HG03159 (cell line): ENCODE data around the gene CAMK1G.

Experiments used
- ATAC-seq: cut with Tn5 transposase; IDR thresholded peaks from one replicate; pipeline ENCODE4 v1.9.1; 2021; ENCODE audit warnings: mild to moderate bottlenecking, moderate library complexity; ENCODE audit not compliant: unreplicated experiment

CAMK1G gene

DNA sequence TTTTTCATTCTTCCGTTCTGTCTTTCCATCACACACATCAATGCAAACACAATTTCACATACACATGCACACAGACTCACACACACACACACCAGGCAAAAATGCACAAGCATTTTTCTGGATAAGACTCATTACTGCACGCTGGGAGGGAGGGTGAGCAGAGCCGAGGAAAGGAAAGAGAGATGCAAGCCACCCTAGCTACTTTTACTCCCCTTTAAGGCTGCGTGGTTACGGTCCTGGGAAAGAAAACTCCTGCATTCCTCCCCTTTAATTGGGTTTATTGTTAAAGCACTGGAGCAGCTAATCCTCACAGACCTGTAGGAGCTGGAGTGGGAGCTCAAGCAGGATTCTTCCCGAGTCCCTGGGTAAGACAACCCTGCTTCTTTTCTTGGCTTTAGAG lies at the start of gene CAMK1G:
Gene CAMK1G, plus strand, starts transcription at position 307 of the 400 bp plus-strand sequence. CDS start 11,270 bp downstream, outside the sequence.
- ATAC-seq = no peak

DNA sequence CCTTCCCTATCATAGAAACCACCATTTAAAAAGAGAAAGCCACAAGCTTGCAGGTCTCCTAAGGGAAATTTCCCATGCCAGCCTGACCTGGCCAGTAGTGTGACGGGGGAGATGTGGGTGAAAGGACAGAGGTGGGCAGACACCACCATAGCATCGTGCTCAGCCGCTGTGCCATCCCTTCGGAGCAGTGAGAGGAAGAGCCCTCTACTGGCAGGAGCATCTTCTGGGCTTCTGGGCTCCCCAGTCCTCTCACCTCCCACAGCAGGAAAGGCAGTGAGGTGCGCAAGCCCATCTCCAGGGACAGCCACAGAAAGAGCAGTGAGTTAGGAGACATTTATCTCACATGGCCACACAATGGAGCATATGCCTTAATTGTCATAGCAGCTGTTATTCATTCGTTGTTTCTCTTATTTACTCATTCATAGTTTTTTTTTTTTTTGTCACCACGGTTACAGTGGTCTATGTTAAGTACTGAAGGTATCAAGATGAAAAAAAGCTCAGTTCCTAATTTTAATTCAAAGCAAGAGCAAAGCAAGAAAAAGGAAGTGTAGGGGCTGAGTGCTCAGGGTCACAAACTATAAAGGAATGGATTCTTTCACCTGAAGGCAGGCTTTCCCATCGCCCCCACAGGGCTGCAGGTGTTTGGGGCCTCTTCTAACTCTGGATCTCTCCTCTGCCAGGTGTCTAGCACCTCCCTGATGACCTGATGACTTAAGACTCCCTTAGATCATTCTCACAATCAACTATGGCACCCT lies 48.8 kb upstream of the CAMK1G start:
- no peak for ATAC-seq

DNA sequence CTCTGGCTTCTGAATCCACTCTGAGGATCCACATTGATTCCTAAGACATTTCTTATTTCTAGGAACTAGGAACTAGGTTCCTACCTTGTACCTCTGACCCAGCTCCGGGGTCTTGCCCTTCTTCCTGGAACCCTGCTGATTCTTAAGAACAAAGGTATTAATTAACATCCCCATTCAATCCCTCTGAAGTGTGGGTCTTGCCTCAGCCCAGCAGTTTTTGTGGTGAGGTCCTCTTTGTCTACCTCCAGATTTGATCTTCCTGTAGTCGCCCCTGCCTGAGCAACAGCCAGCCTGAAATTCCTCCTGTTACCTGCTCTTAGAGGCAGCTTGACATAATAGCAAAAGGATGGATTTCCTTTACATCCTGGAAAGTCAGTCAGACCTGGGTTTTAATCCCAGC lies 46.7 kb upstream of the CAMK1G start:
- no peak for ATAC-seq

DNA sequence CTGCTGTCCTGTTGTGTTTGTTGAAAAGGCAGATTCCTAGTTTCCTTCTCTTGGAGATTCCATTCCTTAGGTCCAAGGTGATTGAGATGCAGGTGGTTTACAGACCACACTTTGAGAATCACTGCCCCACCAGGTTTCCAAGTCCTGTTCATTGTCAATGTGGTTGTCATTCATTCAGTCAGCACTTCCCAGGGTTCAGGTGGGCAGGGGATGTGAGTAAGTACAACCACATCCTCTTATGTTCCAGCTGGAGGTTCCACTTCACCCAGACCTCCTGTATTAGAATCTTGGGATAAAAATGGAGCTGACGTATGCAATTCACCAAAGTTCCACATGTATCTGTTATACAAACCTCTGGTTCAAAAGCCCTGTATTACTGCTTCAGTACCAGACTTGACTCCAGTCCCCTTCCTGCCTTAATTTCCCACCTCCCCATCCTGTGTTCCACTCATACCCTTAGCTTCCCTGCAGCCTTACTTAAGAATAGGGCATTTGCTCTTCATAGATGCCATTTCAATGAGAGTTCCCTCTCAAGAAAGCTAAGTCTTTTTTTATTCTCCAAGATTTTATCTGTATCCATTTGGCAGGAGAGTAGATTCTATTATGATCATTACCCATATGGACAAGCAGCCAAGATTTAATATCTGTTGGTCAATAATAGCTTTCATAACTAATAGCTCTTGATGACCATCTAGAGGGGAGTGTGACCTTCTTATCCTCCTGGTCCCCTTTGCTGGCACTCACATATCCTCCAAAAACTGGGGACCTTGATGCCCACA lies 46.0 kb upstream of the CAMK1G start:
- ATAC-seq = no peak

DNA sequence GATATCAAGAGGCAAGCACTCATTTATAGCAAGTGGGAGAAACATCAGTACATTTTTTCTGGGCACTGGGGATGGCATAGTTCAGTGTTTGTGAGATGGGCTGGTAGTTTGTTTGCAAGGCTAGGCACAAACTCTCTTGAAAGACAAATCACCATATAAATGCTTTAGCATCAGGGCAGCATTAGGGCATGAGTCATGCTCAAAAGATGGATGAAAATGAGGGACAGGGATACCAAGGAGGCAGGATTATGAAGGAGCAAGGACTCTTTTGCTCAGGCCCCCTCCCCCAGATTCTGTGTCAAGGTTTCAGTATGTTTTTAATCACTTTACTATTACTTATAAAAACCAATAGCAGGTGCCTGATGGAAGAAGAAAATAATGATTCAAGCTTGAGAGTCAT lies 43.9 kb upstream of the CAMK1G start:
- ATAC-seq = no peak

DNA sequence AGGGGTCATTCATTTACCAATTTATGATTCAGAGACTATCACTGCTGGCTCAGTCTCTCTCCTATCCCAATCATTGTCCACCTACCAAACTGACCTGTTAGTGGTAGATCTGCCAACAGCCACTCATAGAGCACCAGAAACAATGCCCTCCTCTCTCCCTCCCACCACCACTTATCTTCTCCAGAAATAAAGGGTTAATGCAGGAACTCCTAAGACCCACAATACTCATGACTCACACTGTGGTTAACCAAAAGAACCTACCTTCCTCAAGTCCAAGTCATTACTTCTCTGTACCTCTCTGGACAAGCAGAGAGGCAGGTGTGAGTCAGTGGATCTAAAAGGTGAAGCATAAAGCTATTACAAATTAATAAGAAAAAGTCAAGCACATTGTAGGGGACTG lies 40.9 kb upstream of the CAMK1G start:
- ATAC-seq = no peak

DNA sequence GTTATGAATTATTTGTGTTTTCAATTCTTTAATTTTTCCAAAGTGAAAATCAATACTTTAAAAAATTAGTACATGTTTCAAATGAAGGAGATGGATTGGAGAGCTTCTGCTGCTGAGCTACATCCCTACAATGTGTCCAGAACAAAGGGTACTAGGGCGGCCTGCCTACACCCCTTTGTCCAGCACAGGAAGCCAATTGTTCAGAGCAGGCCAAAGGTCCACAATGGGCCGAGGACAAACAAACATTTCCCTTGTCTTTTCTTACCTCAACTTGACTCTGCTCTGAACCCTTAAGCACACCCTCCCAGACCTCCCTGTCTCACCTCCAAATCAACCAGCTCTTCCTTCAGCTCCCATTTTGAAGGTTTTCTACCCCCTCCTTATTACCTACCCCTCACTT lies 39.4 kb upstream of the CAMK1G start:
- no peak for ATAC-seq

DNA sequence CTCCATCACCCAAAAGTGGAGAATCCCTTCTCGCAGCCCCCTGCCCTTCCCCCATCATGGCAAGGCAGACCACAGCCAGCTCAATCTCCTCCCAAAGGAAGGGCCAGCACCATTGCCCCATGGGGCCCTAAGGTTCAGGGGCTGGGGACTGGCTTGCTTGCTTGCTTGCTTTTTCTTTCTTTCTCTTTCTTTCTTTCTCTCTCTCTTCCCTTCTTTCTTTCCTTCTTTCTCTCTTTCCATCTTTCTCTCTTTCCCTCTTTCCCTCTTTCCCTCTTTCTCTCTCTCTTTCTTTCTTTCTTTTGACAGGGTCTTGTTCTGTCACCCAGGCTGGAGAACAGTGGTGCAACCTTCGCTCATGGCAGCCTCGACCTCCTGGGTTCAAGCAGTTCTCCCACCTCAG lies 38.1 kb upstream of the CAMK1G start:
- ATAC-seq = no peak

DNA sequence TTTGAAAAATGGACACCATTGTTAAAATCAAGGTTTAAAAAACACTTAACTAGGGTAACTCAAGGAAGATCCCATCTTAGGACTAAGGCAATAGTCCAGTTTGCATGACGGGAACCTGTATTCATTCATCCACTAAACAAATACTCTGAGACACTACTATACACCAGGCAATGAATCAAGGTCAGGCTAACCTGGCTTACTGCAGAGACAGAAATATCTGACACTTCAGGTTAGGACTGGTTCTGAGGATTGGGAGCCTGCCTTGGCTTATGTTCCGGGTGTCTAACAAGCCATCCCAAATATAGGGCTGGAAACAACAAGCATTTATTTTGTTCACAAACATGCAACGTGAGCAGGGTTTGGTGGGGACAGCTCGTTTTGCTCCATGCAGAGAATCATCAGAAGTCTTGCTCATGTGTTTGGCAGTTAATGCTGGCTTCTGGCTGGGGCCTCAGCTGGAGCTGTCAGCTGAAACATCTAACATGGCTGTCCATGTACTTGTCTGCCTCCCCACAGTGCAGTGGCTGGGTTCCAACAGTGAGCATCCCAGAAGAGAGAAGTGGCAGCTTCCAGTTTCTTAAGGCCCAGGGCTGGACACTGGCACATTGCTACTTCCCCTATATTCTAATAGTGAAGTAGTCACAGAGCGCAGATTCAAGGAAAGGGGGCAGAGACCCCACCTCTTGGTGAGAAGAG lies 37.0 kb upstream of the CAMK1G start:
- no peak for ATAC-seq

DNA sequence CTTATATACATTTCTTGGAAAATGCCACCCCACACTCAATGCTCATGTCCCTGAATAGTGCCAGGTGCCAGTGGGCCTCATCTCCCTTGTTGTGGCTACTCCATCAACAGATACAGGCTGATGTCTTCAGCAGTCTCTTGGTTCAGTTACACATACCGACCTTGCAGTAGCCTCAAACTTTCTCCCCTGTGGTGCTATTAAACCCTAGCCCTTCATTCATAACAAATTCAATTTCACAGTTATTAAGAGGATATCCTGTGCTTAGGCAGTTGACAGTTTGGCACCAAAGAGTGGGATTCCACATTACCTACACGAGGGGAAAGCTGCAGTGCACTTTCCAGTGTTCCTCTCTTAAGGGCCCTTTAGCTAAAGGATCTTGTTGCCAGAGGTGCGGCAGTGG lies 35.9 kb upstream of the CAMK1G start:
- no peak for ATAC-seq

DNA sequence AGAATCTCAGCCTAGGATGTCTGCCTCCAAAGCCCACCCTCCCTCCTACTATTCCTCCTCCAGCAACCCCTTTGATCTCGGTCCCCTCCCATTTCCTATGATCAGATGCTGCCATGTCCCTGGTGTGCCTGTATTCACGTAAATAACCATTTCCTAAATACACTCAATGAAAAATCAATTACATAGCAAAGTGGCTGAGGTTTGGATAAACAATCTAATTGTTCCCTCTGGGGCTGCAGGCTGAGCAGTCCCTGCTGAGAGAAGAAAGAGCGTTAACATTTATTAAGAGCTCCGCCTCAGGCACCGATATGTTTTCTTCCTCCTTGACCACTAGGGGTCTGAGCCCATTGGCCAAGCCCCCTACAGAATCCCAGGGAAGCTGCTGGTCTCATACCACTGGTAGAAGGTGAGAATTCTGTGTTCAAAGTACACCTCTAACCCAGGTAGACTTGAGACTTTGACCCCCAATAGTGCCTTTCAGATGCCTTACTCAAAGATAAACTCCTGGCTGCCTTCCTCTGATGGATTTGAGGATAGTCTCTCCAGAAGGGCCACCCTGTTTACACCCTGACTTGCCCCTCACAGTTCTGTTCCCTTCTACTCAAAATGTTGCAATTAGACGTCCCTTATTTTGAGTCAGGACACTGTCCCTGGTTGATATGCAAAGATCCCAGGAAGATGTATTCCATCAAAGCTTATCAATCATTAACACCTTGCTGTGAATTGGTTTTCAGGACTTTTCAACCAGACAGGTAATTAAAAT lies 33.9 kb upstream of the CAMK1G start:
- ATAC-seq = no peak

DNA sequence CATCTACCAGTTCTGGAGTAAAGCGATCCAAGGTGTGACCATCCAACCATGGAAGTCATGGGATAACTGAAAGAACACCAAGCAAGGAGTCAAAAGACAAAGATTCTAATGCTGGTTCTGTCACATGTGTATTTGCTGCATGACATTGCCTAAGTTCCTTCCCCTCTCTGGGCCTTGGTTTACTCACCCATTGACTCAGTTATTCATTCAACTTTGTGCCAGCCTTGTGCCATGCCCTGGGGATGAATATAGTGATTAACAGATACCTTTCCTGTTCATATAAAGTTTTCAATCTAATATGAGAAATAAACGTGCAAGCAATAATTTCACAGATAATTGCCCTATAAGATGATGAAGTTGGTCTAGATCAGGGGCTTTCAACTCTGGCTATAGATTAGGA lies 33.0 kb upstream of the CAMK1G start:
- no peak for ATAC-seq

DNA sequence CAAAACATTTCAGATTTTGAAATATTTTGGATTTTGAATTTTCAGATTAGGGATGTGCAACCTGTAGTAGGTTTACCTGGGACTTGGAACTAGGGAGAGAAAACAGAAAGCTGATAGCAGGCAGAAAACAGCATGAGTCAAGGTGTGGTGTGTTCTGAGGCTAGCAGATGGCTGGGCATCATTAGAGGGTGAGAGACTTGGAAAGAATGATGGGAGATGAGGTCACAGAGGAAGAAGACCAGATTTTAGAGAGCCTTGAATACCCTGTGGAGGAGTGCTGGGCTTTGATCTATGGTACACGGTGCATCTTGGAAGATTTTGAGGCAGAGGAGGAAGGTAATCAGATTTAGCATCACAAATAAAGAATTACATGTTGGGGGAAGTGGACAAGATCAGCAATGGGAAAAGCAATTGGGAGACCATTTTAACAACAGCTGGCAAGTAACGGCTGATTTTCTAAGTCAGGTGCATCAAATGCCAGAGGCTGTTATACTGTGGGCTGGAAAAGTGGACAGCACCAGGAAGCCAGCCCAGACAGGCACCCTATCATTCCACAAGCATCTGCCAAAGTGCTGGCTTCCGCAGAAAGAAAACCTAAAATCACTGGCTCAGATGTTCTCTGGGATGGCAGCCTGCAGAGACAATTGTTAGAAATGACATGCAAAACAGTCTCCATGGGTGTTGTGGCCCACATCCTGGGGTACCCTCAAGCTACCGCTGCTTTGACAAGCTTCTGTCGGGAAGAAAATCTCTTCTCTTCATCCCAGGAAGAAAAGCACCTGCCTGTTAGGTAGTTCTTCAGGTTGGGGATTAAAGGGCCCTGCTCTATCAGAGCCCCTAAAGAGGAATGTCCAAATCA lies 30.9 kb upstream of the CAMK1G start:
- no peak for ATAC-seq

DNA sequence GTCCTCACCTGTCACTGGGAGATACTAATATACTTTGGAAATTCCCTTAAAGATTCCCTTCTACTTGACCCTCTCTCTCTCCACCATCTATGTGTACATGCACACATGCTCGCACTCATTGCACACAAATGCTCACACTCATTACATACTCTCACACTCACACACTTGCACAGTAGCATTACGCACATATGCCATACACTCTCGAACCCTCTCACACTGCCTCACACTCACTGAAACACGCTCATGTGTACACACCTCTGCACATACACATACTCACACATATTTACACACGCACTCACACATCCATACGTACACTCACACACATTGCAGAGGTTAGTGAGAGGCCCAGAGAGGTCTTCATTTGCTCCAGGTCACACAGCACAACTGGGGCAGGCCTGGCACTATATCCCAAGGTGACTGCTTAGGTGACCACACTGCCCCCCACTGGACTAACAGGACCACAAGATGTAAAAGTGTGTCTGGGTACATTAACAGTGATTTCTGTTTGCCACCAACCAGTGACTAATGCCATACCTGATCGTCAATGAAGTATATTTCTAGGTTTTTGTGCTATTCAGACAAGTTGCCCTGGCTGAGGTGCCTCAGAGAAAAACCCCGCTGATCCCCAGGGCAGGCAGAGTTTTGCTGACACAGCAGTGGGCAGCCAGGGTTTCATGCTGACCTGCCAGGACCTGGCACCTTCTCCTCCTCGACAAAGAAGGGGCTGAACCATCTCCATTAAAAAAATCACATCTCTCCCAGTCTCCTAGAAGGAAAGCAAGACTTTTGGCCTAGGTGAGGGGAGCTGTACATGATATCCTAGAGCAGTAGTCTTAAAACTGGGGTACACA lies 28.5 kb upstream of the CAMK1G start:
- ATAC-seq = no peak

DNA sequence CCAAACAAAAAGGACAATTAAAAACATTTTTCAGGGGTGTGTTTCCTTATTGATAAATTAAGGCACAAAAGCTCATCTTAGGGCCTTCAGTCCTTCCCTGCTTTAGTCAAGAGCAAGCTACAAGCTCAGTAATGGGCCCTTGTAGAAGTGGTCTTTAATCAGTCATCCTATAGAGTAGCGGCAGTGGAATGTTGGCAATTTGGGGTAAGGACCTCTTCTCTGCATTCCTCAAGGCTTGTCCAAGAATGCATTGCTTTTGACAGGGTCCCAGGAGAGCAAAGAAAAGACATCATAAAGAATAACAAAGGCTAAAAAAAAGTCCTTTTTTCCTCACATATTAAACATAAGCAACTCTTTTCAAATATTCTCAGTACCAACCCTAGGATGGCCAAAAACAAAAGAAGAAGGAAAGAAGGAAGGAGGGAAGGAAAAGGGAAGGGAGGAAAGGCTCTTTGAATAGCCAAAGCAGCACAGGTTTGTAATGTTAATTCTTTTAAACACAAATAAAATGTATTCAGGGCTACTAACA lies 27.3 kb upstream of the CAMK1G start:
- ATAC-seq = no peak

DNA sequence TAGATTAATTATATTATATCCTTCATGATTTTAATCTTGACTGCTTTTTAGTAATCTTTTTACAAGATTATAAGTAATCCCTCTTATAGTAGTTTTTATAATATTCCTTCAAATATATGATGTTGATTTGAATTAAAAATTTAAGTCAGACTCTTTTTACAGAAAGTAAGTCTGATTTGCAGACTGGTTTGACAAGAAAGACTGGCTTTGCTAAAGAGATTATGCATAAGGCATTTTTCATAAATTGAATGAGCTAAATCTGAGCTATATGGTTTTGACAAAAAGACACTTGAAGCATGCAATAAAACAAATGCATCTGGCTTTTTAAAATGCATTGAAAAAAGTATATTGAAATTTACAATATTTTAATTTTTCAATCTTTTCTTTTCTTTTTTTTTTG lies 26.3 kb upstream of the CAMK1G start:
- ATAC-seq = no peak

DNA sequence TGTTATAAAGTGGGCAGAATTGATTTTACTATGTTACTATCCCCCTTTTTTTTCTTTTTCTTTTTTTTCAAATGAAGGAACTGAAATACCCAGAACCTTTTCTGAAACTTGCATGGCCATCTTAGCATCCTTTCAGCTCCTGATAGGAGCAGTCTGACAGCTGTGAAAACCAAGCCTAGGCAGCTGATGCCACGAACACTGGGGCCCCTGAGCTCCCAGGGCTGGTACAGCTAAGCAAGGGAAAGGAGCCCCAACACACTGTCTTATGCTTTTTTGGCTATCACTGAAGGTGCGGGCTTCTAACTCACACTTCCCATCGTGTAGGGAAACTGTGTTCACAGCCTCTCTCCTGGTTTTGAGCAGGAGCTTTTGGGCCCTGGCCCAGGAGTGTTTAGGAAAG lies 23.0 kb upstream of the CAMK1G start:
- no peak for ATAC-seq

DNA sequence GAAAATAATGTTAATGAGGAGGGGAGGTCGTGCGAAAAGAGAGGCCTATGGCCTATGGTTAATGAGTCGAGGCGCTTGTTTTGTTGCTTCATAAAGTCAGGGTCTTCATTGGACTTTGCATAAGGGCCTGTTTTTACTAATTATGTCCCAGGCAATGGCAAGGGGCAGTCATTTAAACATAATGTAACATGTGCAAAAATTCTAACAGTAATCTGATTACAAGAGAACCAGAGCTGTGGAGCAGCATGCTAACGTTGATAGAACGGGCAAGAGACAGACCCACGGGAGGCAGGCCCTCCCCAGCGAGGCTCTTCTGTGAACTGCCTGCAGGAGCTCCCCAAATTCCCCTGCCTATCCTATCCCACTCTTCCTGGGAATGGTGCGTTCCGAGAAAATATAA lies 22.6 kb upstream of the CAMK1G start:
- ATAC-seq = no peak

DNA sequence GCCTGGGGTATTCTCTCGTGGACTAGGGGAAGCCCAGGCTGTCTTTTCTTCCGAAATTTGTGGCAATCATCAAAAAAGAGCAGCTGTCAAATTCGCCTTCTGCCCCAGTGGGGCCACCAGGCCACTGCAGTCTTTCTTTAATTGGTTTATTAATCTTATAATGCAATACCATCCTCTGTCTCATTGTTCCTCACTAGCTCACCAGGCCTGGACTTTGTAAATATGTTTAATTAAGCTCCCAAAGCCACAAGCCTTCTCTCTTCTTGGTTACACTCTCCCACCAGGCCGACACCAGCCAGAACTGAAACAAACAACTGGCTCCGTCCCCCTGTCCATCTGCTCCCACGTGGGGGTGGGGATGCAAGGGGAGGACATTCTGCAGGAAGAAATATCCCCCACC lies 22.0 kb upstream of the CAMK1G start:
- ATAC-seq = no peak
